H9 (cell line): ENCODE data around the gene ADAMTS17. TPM values are rescaled to one million over a fixed set of nuclear protein-coding genes. Genes with fewer than 3 reads are reported as not detected.

ENCODE experiments used
- DNase-seq: peaks from one replicate; pipeline ENCODE4 v3.0.0-alpha.2; 2017
- H2AFZ ChIP-seq: one replicate; pipeline ENCODE4 v1.6.1; 2013; ENCODE audit warnings: mild to moderate bottlenecking, low read length, control low read depth, moderate library complexity
- H2AK5ac ChIP-seq: 2 replicates; pipeline ENCODE4 v1.6.1; 2013; ENCODE audit warnings: low read length, control low read depth, mixed read lengths; ENCODE audit not compliant: insufficient read length
- H2BK120ac ChIP-seq: one replicate; pipeline ENCODE4 v1.6.1; 2013; ENCODE audit warnings: low read depth, mild to moderate bottlenecking, low read length, control low read depth, inconsistent platforms; ENCODE audit not compliant: poor library complexity, severe bottlenecking
- H2BK12ac ChIP-seq: 2 replicates; pipeline ENCODE4 v1.6.1; 2013; ENCODE audit warnings: low read length, control low read depth, mixed read lengths, low read depth; ENCODE audit not compliant: insufficient read length
- H2BK15ac ChIP-seq: 2 replicates; pipeline ENCODE4 v1.6.1; 2013; ENCODE audit warnings: low read depth, low read length, control low read depth
- H2BK20ac ChIP-seq: one replicate; pipeline ENCODE4 v1.6.1; 2013; ENCODE audit warnings: low read depth, mild to moderate bottlenecking, low read length, control low read depth, inconsistent platforms; ENCODE audit not compliant: poor library complexity, severe bottlenecking
- H2BK5ac ChIP-seq: 2 replicates; pipeline ENCODE4 v1.6.1; 2013; ENCODE audit warnings: low read length, control low read depth, mixed read lengths; ENCODE audit not compliant: insufficient read length
- H3K14ac ChIP-seq: 2 replicates; pipeline ENCODE4 v1.6.1; 2013; ENCODE audit warnings: low read length, control low read depth; ENCODE audit not compliant: insufficient read depth
- H3K18ac ChIP-seq: 2 replicates; pipeline ENCODE4 v1.6.1; 2013; ENCODE audit warnings: low read depth, mild to moderate bottlenecking, mixed read lengths, low read length, control low read depth; ENCODE audit not compliant: insufficient read length
- H3K23ac ChIP-seq: 2 replicates; pipeline ENCODE4 v1.6.1; 2013; ENCODE audit warnings: low read length, control low read depth, mixed read lengths, low read depth; ENCODE audit not compliant: insufficient read length
- H3K23me2 ChIP-seq: 2 replicates; pipeline ENCODE4 v1.6.1; 2013; ENCODE audit warnings: low read depth, mild to moderate bottlenecking, mixed read lengths, low read length, control low read depth; ENCODE audit not compliant: insufficient read length, poor library complexity, severe bottlenecking
- H3K27ac ChIP-seq: 2 replicates; pipeline ENCODE4 v1.5.1; 2013; ENCODE audit warnings: low read length, control low read depth, mixed read lengths, low read depth; ENCODE audit not compliant: insufficient read length
- H3K27me3 ChIP-seq: 2 replicates; pipeline ENCODE4 v1.6.1; 2013; ENCODE audit warnings: low read length, control low read depth, inconsistent platforms; ENCODE audit not compliant: insufficient read depth
- H3K4ac ChIP-seq: 2 replicates; pipeline ENCODE4 v1.6.1; 2013; ENCODE audit warnings: low read depth, mild to moderate bottlenecking, control low read depth, inconsistent platforms, low read length, moderate library complexity
- H3K4me1 ChIP-seq: 2 replicates; pipeline ENCODE4 v1.6.1; 2013; ENCODE audit warnings: low read length, control low read depth, inconsistent platforms; ENCODE audit not compliant: insufficient read depth
- H3K4me2 ChIP-seq: 2 replicates; pipeline ENCODE4 v1.6.1; 2013; ENCODE audit warnings: low read length, control low read depth, mixed read lengths; ENCODE audit not compliant: insufficient read length, insufficient read depth
- H3K56ac ChIP-seq: 2 replicates; pipeline ENCODE4 v1.6.1; 2013; ENCODE audit warnings: low read depth, mild to moderate bottlenecking, mixed read lengths, low read length, control low read depth; ENCODE audit not compliant: insufficient read length
- H3K79me1 ChIP-seq: 2 replicates; pipeline ENCODE4 v1.6.1; 2013; ENCODE audit warnings: low read depth, mild to moderate bottlenecking, moderate library complexity, low read length, control low read depth, inconsistent platforms; ENCODE audit not compliant: insufficient read depth, poor library complexity, severe bottlenecking
- H3K79me2 ChIP-seq: 2 replicates; pipeline ENCODE4 v1.6.1; 2013; ENCODE audit warnings: low read length, control low read depth, inconsistent platforms; ENCODE audit not compliant: insufficient read depth
- H3K9ac ChIP-seq: 2 replicates; pipeline ENCODE4 v1.6.1; 2013; ENCODE audit warnings: low read length, control low read depth, mixed read lengths; ENCODE audit not compliant: insufficient read length; ENCODE audit errors: extremely low read depth
- H3K9me3 ChIP-seq: one replicate; pipeline ENCODE4 v1.6.1; 2013; ENCODE audit warnings: low read depth, low read length, inconsistent platforms; ENCODE audit not compliant: control insufficient read depth
- H3T11ph ChIP-seq: one replicate; pipeline ENCODE4 v1.6.1; 2013; ENCODE audit warnings: mild to moderate bottlenecking, low read length, control low read depth, inconsistent platforms
- H4K20me1 ChIP-seq: one replicate; pipeline ENCODE4 v1.6.1; 2013; ENCODE audit not compliant: control insufficient read depth, insufficient read length, insufficient read depth
- H4K5ac ChIP-seq: 2 replicates; pipeline ENCODE4 v1.6.1; 2013; ENCODE audit warnings: low read depth, mild to moderate bottlenecking, mixed read lengths, low read length, control low read depth; ENCODE audit not compliant: insufficient read length
- H4K8ac ChIP-seq: replicated peaks from 2 replicates; pipeline ENCODE4 v1.6.1; 2013; ENCODE audit warnings: low read length, control low read depth, mixed read lengths, low read depth; ENCODE audit not compliant: insufficient read length
- H4K91ac ChIP-seq: 2 replicates; pipeline ENCODE4 v1.6.1; 2013; ENCODE audit warnings: low read depth, mild to moderate bottlenecking, moderate library complexity, mixed read lengths, low read length, control low read depth; ENCODE audit not compliant: insufficient read length
- H3K27ac Mint-ChIP-seq, 3 experiments: 2 replicates in 2 of 3; 3 replicates in 1 of 3; pipeline ENCODE4 v1.8.0; 2020 to 2021; ENCODE audit warnings: mixed read lengths in 3 of 3, mild to moderate bottlenecking in 1 of 3, moderate library complexity in 1 of 3
- H3K27me3 Mint-ChIP-seq: 2 replicates; pipeline ENCODE4 v1.8.0; 2021; ENCODE audit warnings: low read depth, mild to moderate bottlenecking, moderate library complexity, mixed read lengths
- H3K36me3 Mint-ChIP-seq, 3 experiments: 2 replicates in 2 of 3; 3 replicates in 1 of 3; pipeline ENCODE4 v1.8.0; 2020 to 2021; ENCODE audit warnings: low read depth in 3 of 3, mixed read lengths in 3 of 3; ENCODE audit not compliant: insufficient read depth in 1 of 3
- H3K4me1 Mint-ChIP-seq, 2 experiments: 2 replicates each; pipeline ENCODE4 v1.8.0; 2020; ENCODE audit warnings: mixed read lengths in 2 of 2
- H3K4me3 Mint-ChIP-seq, 2 experiments: 2 replicates in 1 of 2; 3 replicates in 1 of 2; pipeline ENCODE4 v1.8.0; 2020 to 2021; ENCODE audit warnings: mild to moderate bottlenecking in 2 of 2, mixed read lengths in 2 of 2, moderate library complexity in 1 of 2
- H3K9me3 Mint-ChIP-seq, 2 experiments: 2 replicates in 1 of 2; 3 replicates in 1 of 2; pipeline ENCODE4 v1.8.0; 2020; ENCODE audit warnings: mild to moderate bottlenecking in 2 of 2, mixed read lengths in 2 of 2, moderate library complexity in 1 of 2
- CTCF ChIP-seq: fragments of 200-600 bp; sonication (generic); conservative IDR thresholded peaks from 3 replicates; pipeline ENCODE4 v1.8.0; 2021; ENCODE audit warnings: antibody characterized with exemption, mild to moderate bottlenecking
- WGBS: extraction: QIAGEN DNeasy Blood & Tissue Kit; methylation state at CpG from one replicate; pipeline ENCODE4 v1.1.7; 2013; ENCODE audit warnings: missing lambda C conversion rate, low lambda C conversion rate, mixed read lengths; ENCODE audit not compliant: insufficient read length; ENCODE audit errors: extremely low coverage; 5-methylcytosine and 5-hydroxymethylcytosine counted together
- total RNA-seq: library from RNA; stranded (reverse); gene quantifications from 2 replicates; pipeline ENCODE4 v1.2.1, GENCODE V29; 2021

The ADAMTS17 gene
- total RNA-seq, 1 experiment from 2014 or later, result 2.9 TPM

- H3K27ac ChIP-seq, result no peak overlapping the region
- Mint-ChIP-seq H3K27me3 (no peaks in the 10 kb centered on the region; the same call in 1 of the 2 replicates), H3K27ac (no peak overlapping the region), H3K4me1 (peaks cover 8 to 13% of the 10 kb centered on the region in 2 experiments), H3K4me3 (no peak overlapping the region), H3K36me3 (peaks cover 0 to 5% (median 0%) of the 10 kb centered on the region in 3 experiments; a peak in 3 of 7 replicates), H3K9me3 (peaks cover 0 to 3% of the 10 kb centered on the region in 2 experiments; a peak in 1 of 5 replicates)
- no peaks in the 10 kb centered on the region for H4K20me1 ChIP-seq
- no peaks in the 10 kb centered on the region for H3K4me1 ChIP-seq
- no peak for DNase-seq
- no peak overlapping the region for H2BK120ac ChIP-seq
- H3K9ac ChIP-seq, result no peak overlapping the region
- no peak overlapping the region for H3K4ac ChIP-seq
- H3K79me1 ChIP-seq, result no peaks in the 10 kb centered on the region
- no peaks in the 10 kb centered on the region for H3K27me3 ChIP-seq
- H4K91ac ChIP-seq, result no peak overlapping the region
- H2AFZ ChIP-seq, result no peak overlapping the region
- no peak overlapping the region for H3K14ac ChIP-seq
- H2BK12ac ChIP-seq, result no peak overlapping the region
- no peak overlapping the region for H3K4me2 ChIP-seq
- H4K5ac ChIP-seq, result no peak overlapping the region
- H2BK5ac ChIP-seq, result no peak overlapping the region
- H3K9me3 ChIP-seq, result no peaks in the 10 kb centered on the region
- H2BK15ac ChIP-seq, result no peak overlapping the region
- H3K23ac ChIP-seq, result no peak overlapping the region
- H3K18ac ChIP-seq, result no peak overlapping the region
- H3K23me2 ChIP-seq, result no peaks in the 10 kb centered on the region
- H2AK5ac ChIP-seq, result no peak overlapping the region
- no CpG with 5 or more reads among the region's 10 CpGs for WGBS
- H3K56ac ChIP-seq, result no peak overlapping the region
- no peak overlapping the region for H2BK20ac ChIP-seq
- TF ChIP-seq CTCF, result no peak
- H3T11ph ChIP-seq, result no peak overlapping the region
- H3K79me2 ChIP-seq, result no peaks in the 10 kb centered on the region
- no peak overlapping the region for H4K8ac ChIP-seq
These were observed 91.5 kb downstream of the ADAMTS17 start for GRCh38 chr15:100250176-100250800.
